ENCODE data around the gene MDM2. TPM values are rescaled to one million over a fixed set of nuclear protein-coding genes. Genes with fewer than 3 reads are reported as not detected.

Gene MDM2
- total and polyA plus RNA-seq, 10 of the 15 experiments (the other 5 are each of a cell fraction or from before 2014, with no cell fraction given), result 48.2 to 174 (median 85.0) TPM

DNA sequence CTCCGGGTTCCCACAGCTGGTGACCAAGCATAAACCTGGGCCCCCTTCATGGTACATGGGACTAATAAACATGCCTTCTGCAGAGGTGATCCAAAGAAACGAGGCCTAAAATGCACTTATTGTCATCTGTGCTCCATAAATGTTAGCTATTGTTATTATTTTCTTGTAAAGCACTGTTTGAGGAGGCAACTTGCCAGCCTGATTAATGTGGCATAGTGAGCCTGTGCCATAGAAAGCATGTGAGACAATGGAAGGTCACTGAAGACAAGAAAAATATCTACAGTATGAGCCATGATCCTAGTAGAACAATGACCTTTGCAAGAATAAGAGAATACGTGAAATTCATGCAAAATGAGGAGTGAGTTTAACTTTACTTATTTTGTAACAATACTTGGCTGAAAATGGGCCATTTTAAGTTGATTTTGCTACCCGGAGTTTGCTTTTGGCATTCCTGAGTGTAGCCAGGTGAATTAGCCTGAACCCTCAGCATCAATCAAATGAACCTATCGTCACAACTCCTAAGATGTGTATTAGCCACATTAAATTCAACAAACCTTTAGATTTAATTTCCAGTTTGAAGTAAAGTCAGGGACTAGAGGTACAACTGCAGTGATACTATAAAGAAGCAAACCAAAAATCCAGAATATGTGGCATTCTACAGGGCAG, 72.8 kb downstream of the MDM2 start:
- Histone ChIP-seq H2AFZ (ENCODE audit: control insufficient read depth, low read depth, low read length) (no peak overlapping the region), H3K27me3 (replicated peaks in 1 of 2; ENCODE audit: control insufficient read depth in 2 of 2, insufficient read depth in 2 of 2, low read length in 1 of 2) (no peaks in the 10 kb centered on the region), H3K79me2 (ENCODE audit: control insufficient read depth, insufficient read depth, low read length) (no peaks in the 10 kb centered on the region), H3K4me2 (ENCODE audit: control insufficient read depth, insufficient read depth) (no peak overlapping the region), H4K20me1 (ENCODE audit: control insufficient read depth, insufficient read depth) (no peaks in the 10 kb centered on the region), H3K4me3 (no peak overlapping the region), H3K9ac (ENCODE audit: control insufficient read depth, insufficient read depth, low read length) (no peak overlapping the region), H3K27ac (ENCODE audit: control insufficient read depth, insufficient read depth) (no peak overlapping the region), H3K36me3 (ENCODE audit: control insufficient read depth in 2 of 2, insufficient read depth in 2 of 2, low read length in 1 of 2) (no peaks in the 10 kb centered on the region), H3K4me1 (ENCODE audit: control insufficient read depth, insufficient read depth, low read length) (no peaks in the 10 kb centered on the region), H3K9me3 (replicated peaks; ENCODE audit: control insufficient read depth, insufficient read depth, low read length) (no peaks in the 10 kb centered on the region)
- BruUV-seq (replicated peaks), result no TSS peak
- ChIA-PET CTCF (interaction anchor here (0.7 kb wide), 2 partner anchors 71 to 412 kb away, joined by 3 to 4 read pairs; no protein-coding TSS in a partner anchor), SMC1A (ENCODE audit: uncharacterized antibody, unreplicated experiment) (no interaction called here), POLR2A (no interaction called here), RAD21 (ENCODE audit: unreplicated experiment) (no interaction called here)
- intact Hi-C loops (cut with micrococcal nuclease; ENCODE audit: unreplicated experiment), result no loop called here
- 27% methylated on average over 5 of the region's 5 CpGs for WGBS (ENCODE audit: insufficient coverage, insufficient replicate concordance, low lambda C conversion rate, missing lambda C conversion rate)
- no peak for FAIRE-seq
- no peak for ATAC-seq
- DNase-seq (ENCODE audit: low read depth, low spot score), result no peak
- in situ Hi-C loops (cut with MboI), result no loop called here
- TF ChIP-seq, protein P1, sequence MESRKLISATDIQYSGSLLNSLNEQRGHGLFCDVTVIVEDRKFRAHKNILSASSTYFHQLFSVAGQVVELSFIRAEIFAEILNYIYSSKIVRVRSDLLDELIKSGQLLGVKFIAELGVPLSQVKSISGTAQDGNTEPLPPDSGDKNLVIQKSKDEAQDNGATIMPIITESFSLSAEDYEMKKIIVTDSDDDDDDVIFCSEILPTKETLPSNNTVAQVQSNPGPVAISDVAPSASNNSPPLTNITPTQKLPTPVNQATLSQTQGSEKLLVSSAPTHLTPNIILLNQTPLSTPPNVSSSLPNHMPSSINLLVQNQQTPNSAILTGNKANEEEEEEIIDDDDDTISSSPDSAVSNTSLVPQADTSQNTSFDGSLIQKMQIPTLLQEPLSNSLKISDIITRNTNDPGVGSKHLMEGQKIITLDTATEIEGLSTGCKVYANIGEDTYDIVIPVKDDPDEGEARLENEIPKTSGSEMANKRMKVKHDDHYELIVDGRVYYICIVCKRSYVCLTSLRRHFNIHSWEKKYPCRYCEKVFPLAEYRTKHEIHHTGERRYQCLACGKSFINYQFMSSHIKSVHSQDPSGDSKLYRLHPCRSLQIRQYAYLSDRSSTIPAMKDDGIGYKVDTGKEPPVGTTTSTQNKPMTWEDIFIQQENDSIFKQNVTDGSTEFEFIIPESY (IDR thresholded peaks at IDR 0.05), result no peak
- TF ChIP-seq, protein P2, sequence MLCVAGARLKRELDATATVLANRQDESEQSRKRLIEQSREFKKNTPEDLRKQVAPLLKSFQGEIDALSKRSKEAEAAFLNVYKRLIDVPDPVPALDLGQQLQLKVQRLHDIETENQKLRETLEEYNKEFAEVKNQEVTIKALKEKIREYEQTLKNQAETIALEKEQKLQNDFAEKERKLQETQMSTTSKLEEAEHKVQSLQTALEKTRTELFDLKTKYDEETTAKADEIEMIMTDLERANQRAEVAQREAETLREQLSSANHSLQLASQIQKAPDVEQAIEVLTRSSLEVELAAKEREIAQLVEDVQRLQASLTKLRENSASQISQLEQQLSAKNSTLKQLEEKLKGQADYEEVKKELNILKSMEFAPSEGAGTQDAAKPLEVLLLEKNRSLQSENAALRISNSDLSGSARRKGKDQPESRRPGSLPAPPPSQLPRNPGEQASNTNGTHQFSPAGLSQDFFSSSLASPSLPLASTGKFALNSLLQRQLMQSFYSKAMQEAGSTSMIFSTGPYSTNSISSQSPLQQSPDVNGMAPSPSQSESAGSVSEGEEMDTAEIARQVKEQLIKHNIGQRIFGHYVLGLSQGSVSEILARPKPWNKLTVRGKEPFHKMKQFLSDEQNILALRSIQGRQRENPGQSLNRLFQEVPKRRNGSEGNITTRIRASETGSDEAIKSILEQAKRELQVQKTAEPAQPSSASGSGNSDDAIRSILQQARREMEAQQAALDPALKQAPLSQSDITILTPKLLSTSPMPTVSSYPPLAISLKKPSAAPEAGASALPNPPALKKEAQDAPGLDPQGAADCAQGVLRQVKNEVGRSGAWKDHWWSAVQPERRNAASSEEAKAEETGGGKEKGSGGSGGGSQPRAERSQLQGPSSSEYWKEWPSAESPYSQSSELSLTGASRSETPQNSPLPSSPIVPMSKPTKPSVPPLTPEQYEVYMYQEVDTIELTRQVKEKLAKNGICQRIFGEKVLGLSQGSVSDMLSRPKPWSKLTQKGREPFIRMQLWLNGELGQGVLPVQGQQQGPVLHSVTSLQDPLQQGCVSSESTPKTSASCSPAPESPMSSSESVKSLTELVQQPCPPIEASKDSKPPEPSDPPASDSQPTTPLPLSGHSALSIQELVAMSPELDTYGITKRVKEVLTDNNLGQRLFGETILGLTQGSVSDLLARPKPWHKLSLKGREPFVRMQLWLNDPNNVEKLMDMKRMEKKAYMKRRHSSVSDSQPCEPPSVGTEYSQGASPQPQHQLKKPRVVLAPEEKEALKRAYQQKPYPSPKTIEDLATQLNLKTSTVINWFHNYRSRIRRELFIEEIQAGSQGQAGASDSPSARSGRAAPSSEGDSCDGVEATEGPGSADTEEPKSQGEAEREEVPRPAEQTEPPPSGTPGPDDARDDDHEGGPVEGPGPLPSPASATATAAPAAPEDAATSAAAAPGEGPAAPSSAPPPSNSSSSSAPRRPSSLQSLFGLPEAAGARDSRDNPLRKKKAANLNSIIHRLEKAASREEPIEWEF (IDR thresholded peaks at IDR 0.05; ENCODE audit: insufficient replicate concordance, low read depth, low read length), result no peak
- TF ChIP-seq HDAC6 (IDR thresholded peaks at IDR 0.05; ENCODE audit: unreplicated experiment) (no peak), SIX5 (IDR thresholded peaks at IDR 0.05; ENCODE audit: low read depth, low read length, severe bottlenecking) (no peak), NBN (IDR thresholded peaks at IDR 0.05) (no peak), RAD51 (IDR thresholded peaks at IDR 0.05) (no peak), CREM (IDR thresholded peaks at IDR 0.05; ENCODE audit: low read depth) (no peak), MEF2A (IDR thresholded peaks at IDR 0.05; ENCODE audit: insufficient read depth, low read depth, low read length) (no peak), SREBF1 (IDR thresholded peaks at IDR 0.05; ENCODE audit: low read length) (no peak), SIN3A (IDR thresholded peaks at IDR 0.05; ENCODE audit: low read depth, low read length) (no peak)
- TF ChIP-seq, protein P3, sequence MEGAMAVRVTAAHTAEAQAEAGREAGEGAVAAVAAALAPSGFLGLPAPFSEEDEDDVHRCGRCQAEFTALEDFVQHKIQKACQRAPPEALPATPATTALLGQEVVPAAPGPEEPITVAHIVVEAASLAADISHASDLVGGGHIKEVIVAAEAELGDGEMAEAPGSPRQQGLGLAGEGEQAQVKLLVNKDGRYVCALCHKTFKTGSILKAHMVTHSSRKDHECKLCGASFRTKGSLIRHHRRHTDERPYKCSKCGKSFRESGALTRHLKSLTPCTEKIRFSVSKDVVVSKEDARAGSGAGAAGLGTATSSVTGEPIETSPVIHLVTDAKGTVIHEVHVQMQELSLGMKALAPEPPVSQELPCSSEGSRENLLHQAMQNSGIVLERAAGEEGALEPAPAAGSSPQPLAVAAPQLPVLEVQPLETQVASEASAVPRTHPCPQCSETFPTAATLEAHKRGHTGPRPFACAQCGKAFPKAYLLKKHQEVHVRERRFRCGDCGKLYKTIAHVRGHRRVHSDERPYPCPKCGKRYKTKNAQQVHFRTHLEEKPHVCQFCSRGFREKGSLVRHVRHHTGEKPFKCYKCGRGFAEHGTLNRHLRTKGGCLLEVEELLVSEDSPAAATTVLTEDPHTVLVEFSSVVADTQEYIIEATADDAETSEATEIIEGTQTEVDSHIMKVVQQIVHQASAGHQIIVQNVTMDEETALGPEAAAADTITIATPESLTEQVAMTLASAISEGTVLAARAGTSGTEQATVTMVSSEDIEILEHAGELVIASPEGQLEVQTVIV (IDR thresholded peaks at IDR 0.05; ENCODE audit: borderline replicate concordance, partially characterized antibody), result no peak
- TF ChIP-seq, protein P4, sequence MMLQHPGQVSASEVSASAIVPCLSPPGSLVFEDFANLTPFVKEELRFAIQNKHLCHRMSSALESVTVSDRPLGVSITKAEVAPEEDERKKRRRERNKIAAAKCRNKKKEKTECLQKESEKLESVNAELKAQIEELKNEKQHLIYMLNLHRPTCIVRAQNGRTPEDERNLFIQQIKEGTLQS (IDR thresholded peaks at IDR 0.05; ENCODE audit: borderline replicate concordance, extremely low read depth, low read depth, low read length), result no peak
- TF ChIP-seq, protein P5, sequence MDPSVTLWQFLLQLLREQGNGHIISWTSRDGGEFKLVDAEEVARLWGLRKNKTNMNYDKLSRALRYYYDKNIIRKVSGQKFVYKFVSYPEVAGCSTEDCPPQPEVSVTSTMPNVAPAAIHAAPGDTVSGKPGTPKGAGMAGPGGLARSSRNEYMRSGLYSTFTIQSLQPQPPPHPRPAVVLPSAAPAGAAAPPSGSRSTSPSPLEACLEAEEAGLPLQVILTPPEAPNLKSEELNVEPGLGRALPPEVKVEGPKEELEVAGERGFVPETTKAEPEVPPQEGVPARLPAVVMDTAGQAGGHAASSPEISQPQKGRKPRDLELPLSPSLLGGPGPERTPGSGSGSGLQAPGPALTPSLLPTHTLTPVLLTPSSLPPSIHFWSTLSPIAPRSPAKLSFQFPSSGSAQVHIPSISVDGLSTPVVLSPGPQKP (IDR thresholded peaks at IDR 0.05; ENCODE audit: low read depth, low read length), result no peak

Data from GM12878 (cell line).